ENCODE results near the gene FAM149B1. TPM values are rescaled to one million over a fixed set of nuclear protein-coding genes. Genes with fewer than 3 reads are reported as not detected.

Gene FAM149B1
- total and polyA plus RNA-seq, 10 of the 15 experiments (the other 5 are each of a cell fraction or from before 2014, with no cell fraction given) = 6.6 to 20.9 (median 11.2) TPM

DNA sequence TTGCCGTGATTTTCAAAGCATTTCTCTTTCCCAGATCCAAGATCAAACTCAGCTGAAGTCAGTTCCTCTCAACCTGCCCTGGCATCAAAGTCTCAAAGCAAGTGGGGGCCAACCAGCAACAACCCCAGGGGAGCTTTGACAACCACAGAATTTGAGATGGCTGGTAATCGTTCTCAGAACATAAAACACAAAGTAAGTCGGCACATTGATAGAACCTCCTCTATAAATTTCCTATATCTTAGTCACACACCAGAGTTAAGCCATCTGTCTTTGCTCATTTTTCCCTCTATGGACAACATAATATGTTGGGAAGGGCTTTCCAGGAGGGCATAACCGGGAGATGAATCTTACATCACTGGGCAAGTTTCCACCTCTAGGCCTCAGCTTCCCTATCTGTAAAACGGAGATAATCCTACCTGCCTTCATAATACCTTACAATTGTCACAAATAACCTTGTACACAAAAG, 80.4 kb downstream of the FAM149B1 start:
- peak overlapping the region; percentile 98 for H3K4me2 ChIP-seq (ENCODE audit: control insufficient read depth, insufficient read depth)
- in situ Hi-C loops (cut with MboI) = no loop called here
- ATAC-seq = no peak
- FAIRE-seq = no peak
- DNase-seq (ENCODE audit: low read depth, low spot score) = no peak
- H3K36me3 ChIP-seq (ENCODE audit: control insufficient read depth in 2 of 2, insufficient read depth in 2 of 2, low read length in 1 of 2) = peaks cover 0 to 13% of the 10 kb centered on the region in 2 experiments; a peak in 3 of 4 replicates
- intact Hi-C loops (cut with micrococcal nuclease; ENCODE audit: unreplicated experiment) = loop anchor here (5.0 kb wide), 1 partner anchor 164 kb away; the partner anchor contains the start of gene ANXA7
- TF ChIP-seq BHLHE40 (IDR thresholded peaks at IDR 0.05; ENCODE audit: borderline replicate concordance in 1 of 2, low read depth in 2 of 2, low read length in 1 of 2) = no peak
- no peak for TF ChIP-seq ZNF622 (IDR thresholded peaks at IDR 0.05)
- TF ChIP-seq ZSCAN29 (IDR thresholded peaks at IDR 0.05) = no peak
- TF ChIP-seq KLF5 (IDR thresholded peaks at IDR 0.05; ENCODE audit: partially characterized antibody) = no peak
- TF ChIP-seq IRF3 (IDR thresholded peaks at IDR 0.05) = no peak
- no peak for TF ChIP-seq EED (IDR thresholded peaks at IDR 0.05; ENCODE audit: low read depth)
- TF ChIP-seq SIN3A (IDR thresholded peaks at IDR 0.05; ENCODE audit: low read depth, low read length) = no peak
- TF ChIP-seq, protein P1, sequence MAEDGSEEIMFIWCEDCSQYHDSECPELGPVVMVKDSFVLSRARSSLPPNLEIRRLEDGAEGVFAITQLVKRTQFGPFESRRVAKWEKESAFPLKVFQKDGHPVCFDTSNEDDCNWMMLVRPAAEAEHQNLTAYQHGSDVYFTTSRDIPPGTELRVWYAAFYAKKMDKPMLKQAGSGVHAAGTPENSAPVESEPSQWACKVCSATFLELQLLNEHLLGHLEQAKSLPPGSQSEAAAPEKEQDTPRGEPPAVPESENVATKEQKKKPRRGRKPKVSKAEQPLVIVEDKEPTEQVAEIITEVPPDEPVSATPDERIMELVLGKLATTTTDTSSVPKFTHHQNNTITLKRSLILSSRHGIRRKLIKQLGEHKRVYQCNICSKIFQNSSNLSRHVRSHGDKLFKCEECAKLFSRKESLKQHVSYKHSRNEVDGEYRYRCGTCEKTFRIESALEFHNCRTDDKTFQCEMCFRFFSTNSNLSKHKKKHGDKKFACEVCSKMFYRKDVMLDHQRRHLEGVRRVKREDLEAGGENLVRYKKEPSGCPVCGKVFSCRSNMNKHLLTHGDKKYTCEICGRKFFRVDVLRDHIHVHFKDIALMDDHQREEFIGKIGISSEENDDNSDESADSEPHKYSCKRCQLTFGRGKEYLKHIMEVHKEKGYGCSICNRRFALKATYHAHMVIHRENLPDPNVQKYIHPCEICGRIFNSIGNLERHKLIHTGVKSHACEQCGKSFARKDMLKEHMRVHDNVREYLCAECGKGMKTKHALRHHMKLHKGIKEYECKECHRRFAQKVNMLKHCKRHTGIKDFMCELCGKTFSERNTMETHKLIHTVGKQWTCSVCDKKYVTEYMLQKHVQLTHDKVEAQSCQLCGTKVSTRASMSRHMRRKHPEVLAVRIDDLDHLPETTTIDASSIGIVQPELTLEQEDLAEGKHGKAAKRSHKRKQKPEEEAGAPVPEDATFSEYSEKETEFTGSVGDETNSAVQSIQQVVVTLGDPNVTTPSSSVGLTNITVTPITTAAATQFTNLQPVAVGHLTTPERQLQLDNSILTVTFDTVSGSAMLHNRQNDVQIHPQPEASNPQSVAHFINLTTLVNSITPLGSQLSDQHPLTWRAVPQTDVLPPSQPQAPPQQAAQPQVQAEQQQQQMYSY (CRISPR knock-in tag; IDR thresholded peaks at IDR 0.05) = no peak
- no peak for TF ChIP-seq CREB1 (IDR thresholded peaks at IDR 0.05; ENCODE audit: low read depth)
- no peak for TF ChIP-seq USF2 (IDR thresholded peaks at IDR 0.05; ENCODE audit: borderline replicate concordance, low read depth, low read length)
- peak overlapping the region; percentile 92 for H3K9ac ChIP-seq (ENCODE audit: control insufficient read depth, insufficient read depth, low read length)
- H3K27me3 ChIP-seq (replicated peaks in 1 of 2; ENCODE audit: control insufficient read depth in 2 of 2, insufficient read depth in 2 of 2, low read length in 1 of 2) = no peaks in the 10 kb centered on the region
- peaks cover 10% of the 10 kb centered on the region for H3K4me1 ChIP-seq (ENCODE audit: control insufficient read depth, insufficient read depth, low read length)
- ChIA-PET RAD21 (ENCODE audit: unreplicated experiment) (interaction anchor here (2.4 kb wide), 1 partner anchor 152 kb away, joined by 17 read pairs; the partner anchor contains the start of gene P4HA1), SMC1A (ENCODE audit: uncharacterized antibody, unreplicated experiment) (no interaction called here), CTCF (interaction anchor here (0.6 to 0.8 kb wide), 3 partner anchors 237 to 395 kb away, joined by 3 read pairs; no protein-coding TSS in a partner anchor), POLR2A (interaction anchor here (0.5 to 3.7 kb wide), 3 partner anchors 111 to 377 kb away, joined by 3 to 19 read pairs (median 3); partner anchors contain the start of gene CFAP70)
- peak overlapping the region; percentile 89 for H3K4me3 ChIP-seq
- no TSS peak for BruUV-seq (replicated peaks)
- H3K79me2 ChIP-seq (ENCODE audit: control insufficient read depth, insufficient read depth, low read length) = peaks cover 84% of the 10 kb centered on the region
- 43% methylated on average over 5 of the region's 5 CpGs for WGBS (ENCODE audit: insufficient coverage, insufficient replicate concordance, low lambda C conversion rate, missing lambda C conversion rate)
- H2AFZ ChIP-seq (ENCODE audit: control insufficient read depth, low read depth, low read length) = no peak overlapping the region
- H4K20me1 ChIP-seq (ENCODE audit: control insufficient read depth, insufficient read depth) = no peaks in the 10 kb centered on the region
- H3K27ac ChIP-seq (ENCODE audit: control insufficient read depth, insufficient read depth) = peak overlapping the region; percentile 88
- no peaks in the 10 kb centered on the region for H3K9me3 ChIP-seq (replicated peaks; ENCODE audit: control insufficient read depth, insufficient read depth, low read length)
